HL-60 (cell line): ENCODE measurements around the gene NDUFS3.
A peak's percentile ranks its signal among the peaks of the same experiment; 100 is the strongest.

Source experiments
- DNase-seq, 2 experiments: peaks; one replicate each; pipeline ENCODE4 v3.0.0-alpha.2; 2010 to 2020; ENCODE audit warnings: low read depth in 1 of 2, low spot score in 1 of 2
- H3K27ac ChIP-seq: fragments of 250-450 bp; sonication (Bioruptor Pico); replicated peaks from 2 replicates; pipeline ENCODE4 v1.5.1; 2020; ENCODE audit warnings: mild to moderate bottlenecking, moderate library complexity
- H3K27me3 ChIP-seq: fragments of 250-450 bp; sonication (Bioruptor Pico); 2 replicates; pipeline ENCODE4 v1.5.1; 2021; ENCODE audit warnings: mild to moderate bottlenecking, moderate library complexity; ENCODE audit not compliant: insufficient read depth, poor library complexity, severe bottlenecking
- H3K4me3 ChIP-seq: replicated peaks from 2 replicates; pipeline ENCODE4 v1.5.1; 2011; ENCODE audit warnings: mild to moderate bottlenecking, control low read depth, low read length; ENCODE audit not compliant: insufficient read depth
- GABPA ChIP-seq: IDR thresholded peaks from 2 replicates; pipeline ENCODE4 v1.6.1; 2012; ENCODE audit warnings: low read depth
- POLR2AphosphoS5 ChIP-seq: IDR thresholded peaks from 2 replicates; pipeline ENCODE4 v1.6.1; 2012; ENCODE audit warnings: low read depth
- SPI1 ChIP-seq: IDR thresholded peaks from 2 replicates; pipeline ENCODE4 v1.6.1; 2012; ENCODE audit warnings: low read depth, mild to moderate bottlenecking, borderline replicate concordance
- TF ChIP-seq, protein P1 (sequence below): IDR thresholded peaks from 2 replicates; pipeline ENCODE4 v1.6.1; 2012; ENCODE audit warnings: low read depth; ENCODE audit not compliant: insufficient replicate concordance
- TF ChIP-seq, protein P2 (sequence below): IDR thresholded peaks from one replicate; pipeline ENCODE4 v1.5.1; 2011; ENCODE audit warnings: low read length, control low read depth, inconsistent platforms; ENCODE audit not compliant: insufficient read depth

NDUFS3 gene

DNA sequence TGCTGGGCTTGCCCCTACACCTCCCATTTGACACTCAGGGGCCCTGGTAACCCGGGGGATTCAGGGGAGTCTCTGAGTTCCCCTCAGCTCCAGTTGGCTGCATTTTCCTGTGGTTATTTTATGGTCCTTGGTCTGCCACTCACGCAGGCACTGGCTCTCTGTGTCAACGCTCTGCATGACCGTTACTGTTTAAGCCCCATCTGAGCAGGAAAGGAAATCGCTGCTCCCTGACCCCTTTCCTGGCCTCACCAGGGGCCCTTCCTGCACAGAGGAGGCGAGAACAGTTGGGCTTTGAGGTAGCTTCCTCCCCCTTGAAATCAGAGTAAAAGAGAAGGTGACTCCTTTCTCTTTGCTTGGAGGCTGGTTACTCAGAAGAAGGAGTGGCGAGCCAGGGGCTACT is 12.9 kb downstream of the NDUFS3 start:
- Histone ChIP-seq H3K27me3 (peaks cover 17% of the 10 kb centered on the region), H3K4me3 (no peak overlapping the region), H3K27ac (0 out of 2 replicates have a peak overlapping the region, but pooled peaks have one; percentile 27)
- peak in 1 of 2 experiments; percentile 46 for DNase-seq
- no peak for TF ChIP-seq GABPA
- TF ChIP-seq, protein P1, sequence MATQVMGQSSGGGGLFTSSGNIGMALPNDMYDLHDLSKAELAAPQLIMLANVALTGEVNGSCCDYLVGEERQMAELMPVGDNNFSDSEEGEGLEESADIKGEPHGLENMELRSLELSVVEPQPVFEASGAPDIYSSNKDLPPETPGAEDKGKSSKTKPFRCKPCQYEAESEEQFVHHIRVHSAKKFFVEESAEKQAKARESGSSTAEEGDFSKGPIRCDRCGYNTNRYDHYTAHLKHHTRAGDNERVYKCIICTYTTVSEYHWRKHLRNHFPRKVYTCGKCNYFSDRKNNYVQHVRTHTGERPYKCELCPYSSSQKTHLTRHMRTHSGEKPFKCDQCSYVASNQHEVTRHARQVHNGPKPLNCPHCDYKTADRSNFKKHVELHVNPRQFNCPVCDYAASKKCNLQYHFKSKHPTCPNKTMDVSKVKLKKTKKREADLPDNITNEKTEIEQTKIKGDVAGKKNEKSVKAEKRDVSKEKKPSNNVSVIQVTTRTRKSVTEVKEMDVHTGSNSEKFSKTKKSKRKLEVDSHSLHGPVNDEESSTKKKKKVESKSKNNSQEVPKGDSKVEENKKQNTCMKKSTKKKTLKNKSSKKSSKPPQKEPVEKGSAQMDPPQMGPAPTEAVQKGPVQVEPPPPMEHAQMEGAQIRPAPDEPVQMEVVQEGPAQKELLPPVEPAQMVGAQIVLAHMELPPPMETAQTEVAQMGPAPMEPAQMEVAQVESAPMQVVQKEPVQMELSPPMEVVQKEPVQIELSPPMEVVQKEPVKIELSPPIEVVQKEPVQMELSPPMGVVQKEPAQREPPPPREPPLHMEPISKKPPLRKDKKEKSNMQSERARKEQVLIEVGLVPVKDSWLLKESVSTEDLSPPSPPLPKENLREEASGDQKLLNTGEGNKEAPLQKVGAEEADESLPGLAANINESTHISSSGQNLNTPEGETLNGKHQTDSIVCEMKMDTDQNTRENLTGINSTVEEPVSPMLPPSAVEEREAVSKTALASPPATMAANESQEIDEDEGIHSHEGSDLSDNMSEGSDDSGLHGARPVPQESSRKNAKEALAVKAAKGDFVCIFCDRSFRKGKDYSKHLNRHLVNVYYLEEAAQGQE: no peak
- TF ChIP-seq, protein P2, sequence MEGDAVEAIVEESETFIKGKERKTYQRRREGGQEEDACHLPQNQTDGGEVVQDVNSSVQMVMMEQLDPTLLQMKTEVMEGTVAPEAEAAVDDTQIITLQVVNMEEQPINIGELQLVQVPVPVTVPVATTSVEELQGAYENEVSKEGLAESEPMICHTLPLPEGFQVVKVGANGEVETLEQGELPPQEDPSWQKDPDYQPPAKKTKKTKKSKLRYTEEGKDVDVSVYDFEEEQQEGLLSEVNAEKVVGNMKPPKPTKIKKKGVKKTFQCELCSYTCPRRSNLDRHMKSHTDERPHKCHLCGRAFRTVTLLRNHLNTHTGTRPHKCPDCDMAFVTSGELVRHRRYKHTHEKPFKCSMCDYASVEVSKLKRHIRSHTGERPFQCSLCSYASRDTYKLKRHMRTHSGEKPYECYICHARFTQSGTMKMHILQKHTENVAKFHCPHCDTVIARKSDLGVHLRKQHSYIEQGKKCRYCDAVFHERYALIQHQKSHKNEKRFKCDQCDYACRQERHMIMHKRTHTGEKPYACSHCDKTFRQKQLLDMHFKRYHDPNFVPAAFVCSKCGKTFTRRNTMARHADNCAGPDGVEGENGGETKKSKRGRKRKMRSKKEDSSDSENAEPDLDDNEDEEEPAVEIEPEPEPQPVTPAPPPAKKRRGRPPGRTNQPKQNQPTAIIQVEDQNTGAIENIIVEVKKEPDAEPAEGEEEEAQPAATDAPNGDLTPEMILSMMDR: no peak
- no peak for TF ChIP-seq SPI1

DNA sequence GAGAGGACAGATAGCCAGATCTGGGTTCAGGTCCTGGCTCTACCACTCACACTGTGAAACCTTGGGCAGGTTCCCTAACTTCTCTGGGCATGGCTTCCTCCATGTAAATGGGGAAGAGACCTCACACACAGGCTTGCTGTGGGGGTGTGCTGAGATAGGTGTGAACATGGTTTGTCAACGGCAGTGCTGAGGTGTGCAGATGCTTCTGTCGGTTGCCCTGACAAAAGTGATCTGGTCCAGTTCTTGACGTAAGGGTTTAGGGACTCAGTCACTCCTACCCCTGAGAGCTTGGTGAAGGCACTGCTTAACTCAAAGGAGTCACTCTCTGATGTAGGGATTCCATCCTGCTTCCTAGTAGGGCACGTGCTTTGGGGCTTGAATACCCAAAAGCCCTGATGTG is 13.4 kb downstream of the NDUFS3 start:
- DNase-seq: peak in 1 of 2 experiments; percentile 30
- Histone ChIP-seq H3K27me3 (peaks cover 17% of the 10 kb centered on the region), H3K4me3 (no peak overlapping the region), H3K27ac (no peak overlapping the region)
- TF ChIP-seq, protein P1: no peak
- TF ChIP-seq GABPA (no peak), SPI1 (no peak), POLR2AphosphoS5 (no peak)
- TF ChIP-seq, protein P2: no peak

DNA sequence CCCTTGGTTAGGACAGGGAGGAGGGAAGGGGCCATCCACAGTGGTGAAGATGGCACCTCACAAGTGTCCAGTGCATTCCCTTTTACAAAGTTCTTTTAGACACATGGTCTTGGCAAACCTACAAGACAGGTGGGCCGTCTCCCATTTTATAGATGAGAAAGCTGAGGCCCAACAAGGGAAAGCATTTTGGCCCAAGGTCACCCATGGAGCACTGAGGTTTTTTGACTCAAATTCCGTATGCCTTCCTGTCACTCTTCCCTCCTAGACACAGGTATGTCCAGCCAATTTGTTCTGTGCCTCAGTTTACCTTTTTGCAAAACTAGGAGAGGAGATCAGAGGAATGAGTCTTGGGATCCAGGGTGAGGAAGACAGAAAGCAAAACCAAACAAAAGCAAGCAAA is 14.1 kb downstream of the NDUFS3 start:
- DNase-seq: no peak
- Histone ChIP-seq H3K4me3 (no peak overlapping the region), H3K27ac (no peak overlapping the region), H3K27me3 (peaks cover 17% of the 10 kb centered on the region)
- TF ChIP-seq SPI1: no peak

DNA sequence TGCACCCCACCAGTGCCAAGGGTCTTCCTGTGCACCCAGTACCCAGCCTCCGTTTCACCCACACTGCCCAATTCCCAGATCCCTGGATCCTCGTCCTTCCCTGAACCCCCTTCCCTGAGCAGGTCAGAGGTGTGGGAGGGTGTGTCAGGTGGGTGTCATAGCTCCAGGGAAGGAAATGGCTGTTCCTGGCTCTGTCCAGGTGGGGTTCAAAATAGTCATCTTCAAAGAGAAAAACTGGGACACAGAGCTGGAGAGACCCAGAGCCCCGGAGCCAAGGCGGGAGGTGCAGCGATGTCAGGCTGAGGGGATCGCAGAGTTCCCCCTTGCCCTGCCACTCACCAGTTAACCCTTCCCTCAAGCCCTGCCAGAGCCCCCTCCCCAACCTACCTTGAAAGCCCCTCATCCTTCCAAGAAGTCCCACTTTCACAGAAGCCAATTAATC is 14.6 kb downstream of the NDUFS3 start:
- no peak for DNase-seq
- peaks cover 17% of the 10 kb centered on the region for H3K27me3 ChIP-seq
- TF ChIP-seq SPI1: no peak
- TF ChIP-seq, protein P2: no peak
- H3K27ac ChIP-seq: no peak overlapping the region
- no peak overlapping the region for H3K4me3 ChIP-seq
